Esophagus muscularis mucosa (tissue), 2 donors: ENCODE data around the gene MOB3A.
A peak's percentile ranks its signal among the peaks of the same experiment; 100 is the strongest.

ENCODE experiments used
- EP300 ChIP-seq: sonication (generic); formaldehyde crosslinking; IDR thresholded peaks from one replicate; pipeline ENCODE4 v1.6.1; 2017; ENCODE audit warnings: antibody characterized with exemption
- POLR2A ChIP-seq: fragments of 450-650 bp; IDR thresholded peaks from one replicate; pipeline ENCODE4 v1.6.1; 2017; ENCODE audit warnings: antibody characterized with exemption, moderate library complexity, mild to moderate bottlenecking, low read depth

- TF ChIP-seq POLR2A: peak; percentile 27
- TF ChIP-seq EP300: no peak
Observed at GRCh38 chr19:2045501-2046045, 50.6 kb downstream of the MOB3A start.
